ENCODE data around the gene PCYT2. TPM values are rescaled to one million over a fixed set of nuclear protein-coding genes. Genes with fewer than 3 reads are reported as not detected.
"Not testable (repeated sequence)": the region's sequence is repeated elsewhere in the genome, so short reads cannot be mapped to it uniquely, and the experiment has no call there.

The PCYT2 gene
- 24.6 and 47.0 TPM in 2 replicates for total RNA-seq (2014; rRNA removed; shearing (Covaris generic); ENCODE audit: low replicate concordance)

- H3K4me3 ChIP-seq: peak within 1 kb of the TSS; percentile 64
- H3K9me3 ChIP-seq: no peaks in the 10 kb centered on the region; the same call in 1 of the 2 replicates
- H3K36me3 ChIP-seq: peaks cover 40% of the 10 kb centered on the region
- H3K27me3 ChIP-seq: no peaks in the 10 kb centered on the region
- peak; percentile 86 for DNase-seq
Measured at GRCh38 chr17:81911277-81911961, at the start of gene PCYT2. PCYT2 (minus strand) TSS chr17:81911399; CDS start chr17:81911355, 44 bp downstream.

GRCh38 chr17:81960130-81960958, 49.1 kb upstream of the PCYT2 start:
- DNase-seq: peak; percentile 14
- no peaks in the 10 kb centered on the region for H3K9me3 ChIP-seq
- H3K36me3 ChIP-seq: no peaks in the 10 kb centered on the region
- peak overlapping the region; percentile 24 for H3K4me3 ChIP-seq
- peaks cover 17% of the 10 kb centered on the region for H3K27me3 ChIP-seq

- Histone ChIP-seq H3K27me3 (peaks cover 17% of the 10 kb centered on the region), H3K9me3 (no peaks in the 10 kb centered on the region), H3K4me3 (peak overlapping the region; percentile 24), H3K36me3 (no peaks in the 10 kb centered on the region)
- peak; percentile 53 for DNase-seq
Measured at GRCh38 chr17:81959362-81960129, 48.3 kb upstream of the PCYT2 start.

GRCh38 chr17:81958633-81959342, 47.6 kb upstream of the PCYT2 start:
- DNase-seq: no peak
- Histone ChIP-seq H3K4me3 (no peak overlapping the region), H3K27me3 (peaks cover 17% of the 10 kb centered on the region), H3K36me3 (no peaks in the 10 kb centered on the region), H3K9me3 (no peaks in the 10 kb centered on the region)

- no peak for DNase-seq
- H3K9me3 ChIP-seq: no peaks in the 10 kb centered on the region
- H3K36me3 ChIP-seq: no peaks in the 10 kb centered on the region
- peaks cover 17% of the 10 kb centered on the region for H3K27me3 ChIP-seq
- H3K4me3 ChIP-seq: no peak overlapping the region
Measured at GRCh38 chr17:81957691-81958432, 46.7 kb upstream of the PCYT2 start.

- Histone ChIP-seq H3K4me3 (no peak overlapping the region), H3K27me3 (peaks cover 17% of the 10 kb centered on the region), H3K36me3 (no peaks in the 10 kb centered on the region), H3K9me3 (no peaks in the 10 kb centered on the region)
- DNase-seq: no peak
Measured at GRCh38 chr17:81956607-81957589, 45.7 kb upstream of the PCYT2 start.

- H3K9me3 ChIP-seq: no peaks in the 10 kb centered on the region
- H3K27me3 ChIP-seq: peaks cover 17% of the 10 kb centered on the region
- DNase-seq: no peak
- H3K4me3 ChIP-seq: no peak overlapping the region
- H3K36me3 ChIP-seq: no peaks in the 10 kb centered on the region
Measured at GRCh38 chr17:81955756-81956544, 44.8 kb upstream of the PCYT2 start.

- no peak for DNase-seq
- no peak overlapping the region for H3K4me3 ChIP-seq
- no peaks in the 10 kb centered on the region for H3K36me3 ChIP-seq
- H3K27me3 ChIP-seq: peaks cover 12% of the 10 kb centered on the region
- no peaks in the 10 kb centered on the region for H3K9me3 ChIP-seq
Measured at GRCh38 chr17:81955058-81955681, 44.0 kb upstream of the PCYT2 start.

- no peak overlapping the region for H3K4me3 ChIP-seq
- no peaks in the 10 kb centered on the region for H3K36me3 ChIP-seq
- H3K9me3 ChIP-seq: no peaks in the 10 kb centered on the region
- H3K27me3 ChIP-seq: peaks cover 8% of the 10 kb centered on the region
- no peak for DNase-seq
Measured at GRCh38 chr17:81954131-81955057, 43.2 kb upstream of the PCYT2 start.

- not testable (repeated sequence) for H3K9me3 ChIP-seq, H3K4me3 ChIP-seq, H3K27me3 ChIP-seq, DNase-seq, H3K36me3 ChIP-seq
Measured at GRCh38 chr17:81953443-81953842, 42.2 kb upstream of the PCYT2 start.

GRCh38 chr17:81952792-81953228, 41.6 kb upstream of the PCYT2 start:
- H3K9me3 ChIP-seq: no peaks in the 10 kb centered on the region
- no peaks in the 10 kb centered on the region for H3K27me3 ChIP-seq
- no peak overlapping the region for H3K4me3 ChIP-seq
- no peaks in the 10 kb centered on the region for H3K36me3 ChIP-seq
- no peak for DNase-seq

GRCh38 chr17:81951785-81952684, 40.8 kb upstream of the PCYT2 start:
- Histone ChIP-seq H3K9me3 (no peaks in the 10 kb centered on the region), H3K4me3 (no peak overlapping the region), H3K36me3 (no peaks in the 10 kb centered on the region), H3K27me3 (no peaks in the 10 kb centered on the region)
- DNase-seq: no peak

Measured in MG63 (cell line).